GM21619 (cell line): ENCODE measurements around the gene E2F1.
"Not testable (repeated sequence)": the region's sequence is repeated elsewhere in the genome, so short reads cannot be mapped to it uniquely, and the experiment has no call there.

Experiments used
- ATAC-seq: cut with Tn5 transposase; IDR thresholded peaks from one replicate; pipeline ENCODE4 v1.9.1; 2021; ENCODE audit not compliant: unreplicated experiment

The E2F1 gene

GRCh38 chr20:33645072-33645358, 41.2 kb downstream of the E2F1 start:
- no peak for ATAC-seq

GRCh38 chr20:33644313-33645071, 41.7 kb downstream of the E2F1 start:
- no peak for ATAC-seq

- no peak for ATAC-seq
These were observed 45.9 kb downstream of the E2F1 start for GRCh38 chr20:33640287-33640686.

GRCh38 chr20:33636776-33637175, 49.4 kb downstream of the E2F1 start:
- ATAC-seq: no peak

- no peak for ATAC-seq
These were observed 50.8 kb downstream of the E2F1 start for GRCh38 chr20:33635341-33635740.

- ATAC-seq: not testable (repeated sequence)
These were observed 54.3 kb downstream of the E2F1 start for GRCh38 chr20:33631910-33632309.

DNA sequence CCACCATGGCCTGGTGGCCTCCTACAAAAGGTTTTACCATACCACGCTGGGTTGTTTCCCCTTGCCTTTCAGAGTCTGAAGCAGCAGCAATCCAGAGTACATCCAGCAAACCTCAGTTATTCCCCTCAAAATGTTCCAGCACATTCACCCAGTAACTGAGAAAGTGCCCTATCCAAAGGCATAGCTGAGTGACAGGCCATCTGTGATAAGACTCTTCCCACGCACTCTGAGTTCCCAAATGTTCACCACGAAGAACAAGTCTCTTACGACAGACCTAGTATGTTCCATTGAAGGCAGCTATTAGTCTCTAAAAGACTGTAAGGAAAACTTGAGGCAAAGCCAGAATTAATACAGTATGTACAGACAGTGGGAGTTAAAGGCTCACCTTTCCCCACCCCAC, 55.7 kb downstream of the E2F1 start:
- no peak for ATAC-seq

GRCh38 chr20:33629979-33630378, 56.2 kb downstream of the E2F1 start:
- ATAC-seq: no peak

DNA sequence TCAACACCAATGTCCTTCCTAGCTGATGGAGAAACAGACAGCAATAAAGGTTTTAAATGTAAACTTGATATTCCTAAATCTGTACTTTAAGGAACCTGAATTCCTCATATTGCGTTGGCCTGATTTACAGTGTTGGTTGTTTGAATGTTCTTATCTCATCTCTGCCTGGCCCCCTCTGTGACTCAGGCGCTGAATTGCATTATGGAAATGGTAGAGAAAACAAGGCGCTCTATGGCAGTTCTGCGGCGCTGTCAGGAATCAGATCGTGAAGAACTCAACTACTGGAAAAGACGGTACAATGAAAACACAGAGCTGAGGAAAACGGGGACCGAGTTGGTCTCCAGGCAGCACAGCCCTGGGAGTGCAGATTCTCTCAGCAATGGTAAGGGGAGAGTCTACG, 56.7 kb downstream of the E2F1 start:
- ATAC-seq: no peak

DNA sequence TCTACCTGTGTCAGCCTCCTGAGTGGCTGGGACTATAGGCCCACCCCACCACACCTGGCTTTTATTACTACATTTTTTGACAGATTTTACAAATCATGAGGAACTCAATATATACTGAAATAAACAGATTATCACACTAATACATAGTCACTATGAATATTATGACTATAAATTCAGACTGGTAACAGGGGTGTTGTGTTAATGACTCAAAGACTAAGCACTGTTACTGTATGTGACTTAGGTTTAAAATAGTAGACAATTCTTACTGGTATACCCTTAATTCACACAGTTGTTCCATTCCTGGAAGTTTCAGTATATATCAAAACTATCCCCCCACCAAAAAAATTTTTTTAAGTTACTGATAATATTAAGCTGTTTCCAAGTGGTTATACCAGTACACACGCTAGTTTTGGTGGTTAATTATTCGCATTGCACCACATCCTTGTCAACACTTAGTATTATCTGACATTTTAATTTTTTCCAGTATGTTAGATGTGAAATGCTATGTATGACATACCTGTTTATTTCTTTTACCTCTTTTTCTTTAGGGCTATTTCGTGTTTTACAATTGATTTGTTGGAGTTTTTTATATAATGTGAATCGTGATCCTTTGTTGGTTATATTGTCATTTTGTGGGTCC, 58.5 kb downstream of the E2F1 start:
- no peak for ATAC-seq

GRCh38 chr20:33626190-33626589, 60.0 kb downstream of the E2F1 start:
- ATAC-seq: no peak
